Measurements from ENCODE around the gene OSBPL7.
A peak's percentile ranks its signal among the peaks of the same experiment; 100 is the strongest.

The OSBPL7 gene

DNA sequence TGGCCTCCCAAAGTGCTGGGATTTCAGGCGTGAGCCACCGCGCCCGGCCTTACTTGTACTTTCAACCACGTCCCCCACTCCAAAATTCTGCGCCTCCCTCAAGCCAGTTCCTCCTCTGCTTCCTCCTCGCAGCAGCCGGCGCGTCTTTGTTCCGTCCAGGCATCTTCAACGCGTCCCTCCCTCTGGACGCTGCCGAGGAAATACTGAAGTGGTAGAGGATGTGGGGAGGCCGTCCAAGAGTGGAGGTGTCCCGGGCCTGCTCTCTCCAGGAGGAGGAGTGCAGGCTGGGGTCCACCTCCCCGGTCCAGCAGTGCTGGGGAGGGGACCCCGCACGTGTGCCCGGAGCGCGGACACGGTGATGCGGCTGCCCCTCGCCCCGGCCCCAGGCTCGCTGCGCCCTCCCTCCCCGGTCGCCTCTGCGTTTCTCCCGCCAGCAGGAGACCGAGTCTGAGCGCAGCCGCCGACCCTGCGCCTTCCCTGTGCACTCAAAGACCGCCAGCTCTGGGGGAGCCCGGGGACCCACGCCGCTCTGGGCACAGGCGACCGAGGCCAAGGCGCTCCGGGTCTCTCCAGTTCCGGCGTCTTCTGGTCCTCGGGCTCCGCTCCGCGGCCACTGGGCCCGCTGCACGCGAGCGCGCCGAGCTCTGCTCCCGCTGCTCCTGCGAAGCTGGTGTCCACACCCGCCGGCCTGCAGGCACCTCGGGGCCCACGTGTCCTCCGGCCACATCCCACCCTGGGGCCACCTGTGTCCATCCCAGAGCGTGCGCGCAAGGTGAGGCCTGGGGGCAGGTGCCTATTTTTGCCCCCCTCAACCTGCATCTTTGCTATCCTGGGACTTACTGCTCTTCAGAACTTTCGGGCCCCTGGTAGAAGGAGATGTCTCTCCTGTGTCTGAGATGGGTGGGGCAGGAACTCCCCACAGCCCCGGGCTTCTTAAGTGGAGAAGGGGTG is 31.7 kb downstream of the OSBPL7 start:
- H3K4me3 ChIP-seq (ENCODE audit: low read depth, low read length): peak overlapping the region; percentile 18
- TF ChIP-seq, protein P1, sequence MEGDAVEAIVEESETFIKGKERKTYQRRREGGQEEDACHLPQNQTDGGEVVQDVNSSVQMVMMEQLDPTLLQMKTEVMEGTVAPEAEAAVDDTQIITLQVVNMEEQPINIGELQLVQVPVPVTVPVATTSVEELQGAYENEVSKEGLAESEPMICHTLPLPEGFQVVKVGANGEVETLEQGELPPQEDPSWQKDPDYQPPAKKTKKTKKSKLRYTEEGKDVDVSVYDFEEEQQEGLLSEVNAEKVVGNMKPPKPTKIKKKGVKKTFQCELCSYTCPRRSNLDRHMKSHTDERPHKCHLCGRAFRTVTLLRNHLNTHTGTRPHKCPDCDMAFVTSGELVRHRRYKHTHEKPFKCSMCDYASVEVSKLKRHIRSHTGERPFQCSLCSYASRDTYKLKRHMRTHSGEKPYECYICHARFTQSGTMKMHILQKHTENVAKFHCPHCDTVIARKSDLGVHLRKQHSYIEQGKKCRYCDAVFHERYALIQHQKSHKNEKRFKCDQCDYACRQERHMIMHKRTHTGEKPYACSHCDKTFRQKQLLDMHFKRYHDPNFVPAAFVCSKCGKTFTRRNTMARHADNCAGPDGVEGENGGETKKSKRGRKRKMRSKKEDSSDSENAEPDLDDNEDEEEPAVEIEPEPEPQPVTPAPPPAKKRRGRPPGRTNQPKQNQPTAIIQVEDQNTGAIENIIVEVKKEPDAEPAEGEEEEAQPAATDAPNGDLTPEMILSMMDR (IDR thresholded peaks at IDR 0.05; ENCODE audit: control insufficient read depth, extremely low read depth, insufficient read depth): peak; percentile 79
- no peak for DNase-seq (ENCODE audit: low read depth)

DNA sequence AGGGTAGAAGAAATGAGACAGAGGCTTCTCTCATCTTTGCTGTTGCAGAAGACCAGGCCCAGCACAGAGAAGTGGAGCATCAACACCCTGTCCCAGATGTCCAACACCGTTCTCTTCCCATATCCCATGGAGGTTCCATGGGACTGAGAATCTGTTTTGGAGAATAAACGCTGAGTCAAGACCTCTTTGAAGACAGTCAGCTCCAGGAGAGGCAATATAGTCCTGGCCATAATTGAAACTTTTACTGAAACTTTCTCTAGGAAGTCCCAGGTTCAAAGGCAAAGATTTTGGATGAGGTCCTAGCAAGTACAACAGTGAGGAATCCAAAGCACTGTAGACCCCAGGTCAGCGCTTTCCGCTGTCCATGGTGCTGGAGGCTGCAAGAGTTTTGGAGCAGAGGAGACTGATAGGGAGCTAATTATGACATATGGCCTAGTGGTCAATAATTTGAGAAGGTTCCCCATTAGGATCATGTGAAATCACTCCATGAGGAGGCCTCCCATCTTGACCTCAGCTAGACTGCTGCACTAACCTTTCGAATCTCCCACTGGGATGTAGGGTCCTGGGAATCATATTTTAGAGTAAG is 36.0 kb downstream of the OSBPL7 start:
- peak; percentile 8 for DNase-seq (ENCODE audit: low read depth)
- H3K4me3 ChIP-seq (ENCODE audit: low read depth, low read length): no peak overlapping the region
- TF ChIP-seq, protein P1 (IDR thresholded peaks at IDR 0.05; ENCODE audit: control insufficient read depth, extremely low read depth, insufficient read depth): no peak

DNA sequence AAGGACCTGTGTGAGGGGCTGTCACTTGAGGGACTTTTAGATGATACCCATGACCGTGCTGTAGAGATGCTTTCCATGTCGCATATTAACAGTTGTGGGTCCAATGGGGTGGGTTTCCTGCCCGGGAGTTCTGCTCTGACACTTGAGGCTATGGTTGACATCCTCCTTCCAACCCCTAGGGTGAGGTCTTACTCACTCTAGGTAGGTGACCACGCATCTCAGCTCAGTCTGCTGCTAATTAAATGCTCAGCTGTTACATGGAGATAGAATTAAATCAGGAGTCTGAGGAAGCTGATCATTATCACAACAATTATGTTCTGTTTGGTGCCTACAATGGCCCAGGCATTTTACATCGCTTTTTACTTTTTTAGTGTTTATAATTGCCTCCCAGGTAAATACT is 40.2 kb downstream of the OSBPL7 start:
- no peak for DNase-seq (ENCODE audit: low read depth)
- TF ChIP-seq, protein P1 (IDR thresholded peaks at IDR 0.05; ENCODE audit: control insufficient read depth, extremely low read depth, insufficient read depth): no peak
- no peak overlapping the region for H3K4me3 ChIP-seq (ENCODE audit: low read depth, low read length)

DNA sequence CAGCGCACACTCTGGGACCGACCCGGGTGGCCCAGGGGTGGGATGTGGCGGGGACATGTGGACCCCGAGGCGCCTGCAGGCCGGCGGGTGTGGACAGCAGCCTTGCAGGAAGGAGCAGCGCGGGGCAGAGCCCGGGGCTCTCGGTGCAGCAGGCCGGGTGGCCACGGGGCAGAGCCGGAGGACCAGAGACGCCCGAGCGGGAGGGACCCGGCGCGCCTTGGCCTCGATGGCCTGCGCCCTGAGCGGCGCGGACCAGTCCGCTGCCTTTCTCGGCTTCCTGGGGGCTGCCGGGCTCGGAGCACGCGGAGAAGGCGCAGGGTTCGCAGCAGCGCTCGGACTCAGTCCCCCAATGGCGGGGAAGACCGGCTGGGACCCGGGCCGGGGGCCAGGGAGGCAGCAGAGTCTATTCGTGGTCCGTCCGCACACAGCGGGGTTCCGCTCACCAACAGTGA is 43.4 kb downstream of the OSBPL7 start:
- DNase-seq (ENCODE audit: low read depth): no peak
- TF ChIP-seq, protein P1 (IDR thresholded peaks at IDR 0.05; ENCODE audit: control insufficient read depth, extremely low read depth, insufficient read depth): no peak
- no peak overlapping the region for H3K4me3 ChIP-seq (ENCODE audit: low read depth, low read length)

DNA sequence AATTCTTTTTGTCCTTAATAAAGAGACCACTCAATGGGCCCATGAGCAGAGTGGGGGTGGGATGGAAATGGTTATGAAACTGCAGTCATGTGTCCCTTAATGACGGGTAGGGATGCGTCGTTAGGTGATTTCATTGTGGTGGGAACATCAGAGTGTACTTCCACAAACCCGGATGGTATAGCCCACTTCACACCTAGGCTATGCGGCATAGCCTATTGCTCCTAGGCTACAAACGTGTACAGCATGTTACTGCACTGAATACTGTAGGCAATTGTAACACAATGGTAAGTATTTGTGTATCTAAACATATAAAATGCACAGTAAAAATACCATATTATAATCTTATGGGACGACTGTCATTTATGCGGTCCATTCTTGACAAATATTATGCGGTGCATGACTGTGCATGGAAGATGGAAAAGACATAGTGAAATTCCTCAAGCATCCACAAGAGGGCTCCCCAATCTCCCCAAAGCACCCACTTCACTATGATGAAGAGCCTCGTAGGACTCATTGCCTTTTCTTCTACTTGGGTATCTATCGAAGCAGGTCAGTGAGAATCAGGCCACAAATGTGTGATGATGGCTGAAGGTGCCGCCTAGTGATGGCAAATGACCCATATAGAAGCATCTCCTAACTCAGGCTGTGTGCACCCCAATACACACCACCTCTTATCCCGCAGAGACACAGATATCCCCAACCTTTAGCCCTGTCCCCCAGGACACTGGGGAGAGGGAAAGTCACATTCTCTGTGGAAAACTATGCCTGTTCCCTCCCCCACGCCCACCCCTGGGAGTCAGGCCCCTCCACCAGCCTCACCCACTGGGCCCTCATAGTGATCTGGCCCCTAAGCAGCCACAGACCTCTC is 45.0 kb downstream of the OSBPL7 start:
- H3K4me3 ChIP-seq (ENCODE audit: low read depth, low read length): no peak overlapping the region
- DNase-seq (ENCODE audit: low read depth): peak; percentile 2
- TF ChIP-seq, protein P1 (IDR thresholded peaks at IDR 0.05; ENCODE audit: control insufficient read depth, extremely low read depth, insufficient read depth): peak; percentile 62

DNA sequence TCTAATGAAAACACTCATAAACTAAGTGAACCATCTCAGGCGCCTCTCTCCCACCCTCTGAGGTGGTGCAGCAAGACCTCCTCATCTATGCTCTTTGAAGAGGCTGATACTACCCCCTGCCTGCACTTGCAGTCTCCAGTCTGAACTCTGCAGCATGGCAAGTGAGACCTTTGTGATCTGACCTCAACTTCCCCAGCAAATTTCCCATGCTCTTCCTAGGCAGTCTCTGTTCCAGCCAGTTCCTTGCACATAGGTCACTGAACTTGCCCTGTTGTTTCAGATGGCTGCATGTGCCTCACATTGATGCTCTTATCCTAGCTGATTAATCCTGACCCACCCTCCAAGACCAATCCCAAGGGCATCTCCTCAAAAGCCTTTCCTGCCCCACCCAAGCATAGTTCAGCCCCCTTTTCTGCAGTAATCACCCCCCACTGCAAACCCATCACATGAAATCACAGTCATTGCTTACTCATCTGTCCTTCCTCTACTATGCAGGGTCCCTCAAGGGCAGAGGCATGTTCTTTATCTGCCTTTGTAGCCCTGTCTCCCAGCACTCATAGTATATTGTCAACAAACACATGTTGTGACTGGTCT is 46.5 kb downstream of the OSBPL7 start:
- no peak for DNase-seq (ENCODE audit: low read depth)
- TF ChIP-seq, protein P1 (IDR thresholded peaks at IDR 0.05; ENCODE audit: control insufficient read depth, extremely low read depth, insufficient read depth): no peak
- no peak overlapping the region for H3K4me3 ChIP-seq (ENCODE audit: low read depth, low read length)
